H1 (cell line): ENCODE data around the gene SLIT2. TPM values are rescaled to one million over a fixed set of nuclear protein-coding genes. Genes with fewer than 3 reads are reported as not detected.

Source experiments
- CTCF ChIA-PET: fragments of 300-600 bp; sonication (Branson Sonifier 250); formaldehyde crosslinking; loops from one replicate; lab custom pipeline; 2021; ENCODE audit not compliant: partially characterized antibody; lab: Charles Lee
- POLR2A ChIA-PET: fragments of 300-600 bp; sonication (Branson Sonifier 250); formaldehyde crosslinking; loops from one replicate; lab custom pipeline; 2021; ENCODE audit warnings: inconsistent platforms; ENCODE audit not compliant: partially characterized antibody; lab: Charles Lee
- DNase-seq, 2 experiments: peaks; one replicate each; pipeline versions ENCODE4 v3.0.0 to v3.0.0-alpha.2; 2010 to 2022; ENCODE audit warnings: low spot score in 2 of 2, low read depth in 1 of 2, mixed read lengths in 1 of 2
- FAIRE-seq: peaks from 2 replicates; lab custom pipeline; 2011; peaks lifted over from hg19 to GRCh38; lab: Jason Lieb, UNC
- H2AFZ ChIP-seq: 2 replicates; pipeline ENCODE4 v1.8.1; 2012; ENCODE audit warnings: low read length, inconsistent platforms
- H2AK5ac ChIP-seq: 2 replicates; pipeline ENCODE4 v1.6.1; 2013; ENCODE audit warnings: low read depth, low read length
- H2BK120ac ChIP-seq: replicated peaks from 2 replicates; pipeline ENCODE3; 2013; ENCODE audit warnings: low read depth, low read length, inconsistent platforms
- H2BK12ac ChIP-seq: 2 replicates; pipeline ENCODE4 v1.6.1; 2013; ENCODE audit warnings: low read depth, low read length
- H2BK15ac ChIP-seq: 2 replicates; pipeline ENCODE4 v1.6.1; 2013; ENCODE audit warnings: low read length
- H2BK20ac ChIP-seq: 2 replicates; pipeline ENCODE4 v1.6.1; 2013; ENCODE audit warnings: low read length
- H2BK5ac ChIP-seq: 2 replicates; pipeline ENCODE4 v1.6.1; 2013; ENCODE audit warnings: low read depth, low read length
- H3K14ac ChIP-seq: 2 replicates; pipeline ENCODE4 v1.6.1; 2013; ENCODE audit warnings: inconsistent platforms; ENCODE audit not compliant: insufficient read length
- H3K18ac ChIP-seq: 2 replicates; pipeline ENCODE4 v1.6.1; 2013; ENCODE audit warnings: low read length; ENCODE audit errors: extremely low read depth
- H3K23ac ChIP-seq: 2 replicates; pipeline ENCODE4 v1.6.1; 2013; ENCODE audit warnings: inconsistent platforms; ENCODE audit not compliant: insufficient read length
- H3K23me2 ChIP-seq: 2 replicates; pipeline ENCODE4 v1.6.1; 2013; ENCODE audit warnings: low read depth, low read length
- H3K27ac ChIP-seq: 2 replicates; pipeline ENCODE4 v1.6.1; 2011; ENCODE audit warnings: low read depth, low read length, inconsistent platforms
- H3K27me3 ChIP-seq, 4 experiments: replicated peaks in 1 of 4; 1 replicate in 1 of 4; 2 replicates in 3 of 4; pipeline versions ENCODE4 v1.6.1 to v1.8.1; 2011 to 2013; ENCODE audit warnings: low read length in 3 of 4, mild to moderate bottlenecking in 3 of 4, inconsistent platforms in 2 of 4, mixed read lengths in 2 of 4, moderate library complexity in 1 of 4; ENCODE audit not compliant: control insufficient read depth in 3 of 4, insufficient read depth in 3 of 4; ENCODE audit errors: extremely low read depth in 1 of 4
- H3K36me3 ChIP-seq, 4 experiments: 2 replicates each; pipeline versions ENCODE4 v1.6.1 to v1.8.1; 2011 to 2013; ENCODE audit warnings: mild to moderate bottlenecking in 4 of 4, low read length in 3 of 4, moderate library complexity in 2 of 4, control low read depth in 1 of 4, inconsistent platforms in 1 of 4; ENCODE audit not compliant: insufficient read depth in 4 of 4, control insufficient read depth in 2 of 4
- H3K4ac ChIP-seq: replicated peaks from 2 replicates; pipeline ENCODE3; 2013; ENCODE audit warnings: low read length, low read depth, mixed read lengths, inconsistent platforms; ENCODE audit not compliant: insufficient read length
- H3K4me1 ChIP-seq, 4 experiments: replicated peaks in 1 of 4; 1 replicate in 1 of 4; 2 replicates in 3 of 4; pipeline versions ENCODE4 v1.6.1 to v1.8.1; 2011 to 2013; ENCODE audit warnings: low read length in 3 of 4, inconsistent platforms in 2 of 4, mixed read lengths in 1 of 4; ENCODE audit not compliant: insufficient read depth in 4 of 4, control insufficient read depth in 3 of 4
- H3K4me2 ChIP-seq, 2 experiments: 2 replicates each; pipeline versions ENCODE4 v1.6.1 to v1.8.1; 2011 to 2013; ENCODE audit warnings: low read depth in 2 of 2, low read length in 2 of 2, control low read depth in 1 of 2, inconsistent platforms in 1 of 2, mild to moderate bottlenecking in 1 of 2; ENCODE audit not compliant: insufficient read depth in 1 of 2
- H3K4me3 ChIP-seq, 4 experiments: fragments of 200-600, 300-600 bp in 1 of 4; sonication (generic), shearing (Covaris generic), sonication (Bioruptor Twin) in 1 of 4; 2 replicates each; pipeline versions ENCODE4 v1.5.1 to v1.8.1; 2011 to 2016; ENCODE audit warnings: low read length in 4 of 4, low read depth in 3 of 4, control low read depth in 2 of 4, inconsistent platforms in 2 of 4, mild to moderate bottlenecking in 2 of 4, mixed read lengths in 1 of 4, moderate library complexity in 1 of 4; ENCODE audit not compliant: insufficient read depth in 2 of 4; ENCODE audit errors: extremely low read depth in 1 of 4
- H3K56ac ChIP-seq: replicated peaks from 2 replicates; pipeline ENCODE3; 2013; ENCODE audit warnings: low read depth, mild to moderate bottlenecking, mixed read lengths, low read length, inconsistent platforms; ENCODE audit not compliant: insufficient read length
- H3K79me1 ChIP-seq: 2 replicates; pipeline ENCODE4 v1.6.1; 2013; ENCODE audit warnings: low read depth, low read length, control low read depth
- H3K79me2 ChIP-seq, 2 experiments: 2 replicates each; pipeline versions ENCODE4 v1.6.1 to v1.8.1; 2012 to 2013; ENCODE audit warnings: low read length in 2 of 2, mild to moderate bottlenecking in 2 of 2, inconsistent platforms in 1 of 2; ENCODE audit not compliant: insufficient read depth in 2 of 2, control insufficient read depth in 1 of 2
- H3K9ac ChIP-seq, 4 experiments: replicated peaks in 1 of 4; 1 replicate in 1 of 4; 2 replicates in 3 of 4; pipeline versions ENCODE4 v1.6.1 to v1.8.1; 2011 to 2013; ENCODE audit warnings: low read depth in 3 of 4, low read length in 3 of 4, control low read depth in 2 of 4, mild to moderate bottlenecking in 2 of 4, moderate library complexity in 2 of 4, inconsistent platforms in 1 of 4; ENCODE audit errors: extremely low read depth in 1 of 4
- H3K9me3 ChIP-seq, 2 experiments: 2 replicates each; pipeline versions ENCODE4 v1.6.1 to v1.8.1; 2012 to 2013; ENCODE audit warnings: mild to moderate bottlenecking in 2 of 2, moderate library complexity in 2 of 2, control low read depth in 1 of 2, inconsistent platforms in 1 of 2, low read depth in 1 of 2, low read length in 1 of 2, mixed read lengths in 1 of 2; ENCODE audit not compliant: insufficient read depth in 2 of 2
- H4K20me1 ChIP-seq, 2 experiments: replicated peaks in 1 of 2; 2 replicates each; pipeline versions ENCODE3 to v1.8.1; 2011 to 2013; ENCODE audit warnings: inconsistent platforms in 2 of 2, low read length in 2 of 2, mild to moderate bottlenecking in 1 of 2; ENCODE audit not compliant: insufficient read depth in 2 of 2, control insufficient read depth in 1 of 2
- H4K5ac ChIP-seq: 2 replicates; pipeline ENCODE4 v1.6.1; 2013; ENCODE audit warnings: low read length, low read depth, mixed read lengths, inconsistent platforms; ENCODE audit not compliant: insufficient read length
- H4K8ac ChIP-seq: 2 replicates; pipeline ENCODE4 v1.8.0; 2013; ENCODE audit warnings: mild to moderate bottlenecking, moderate library complexity, low read length, inconsistent platforms; ENCODE audit not compliant: insufficient read depth; ENCODE audit errors: extremely low read depth
- H4K91ac ChIP-seq: replicated peaks from 2 replicates; pipeline ENCODE3; 2013; ENCODE audit warnings: low read length, mixed read lengths, inconsistent platforms; ENCODE audit not compliant: insufficient read length
- GABPA ChIP-seq: IDR thresholded peaks from 2 replicates; pipeline ENCODE4 v1.6.1; 2011; ENCODE audit warnings: mild to moderate bottlenecking, low read length, moderate library complexity, borderline replicate concordance; ENCODE audit not compliant: insufficient read depth
- POU5F1 ChIP-seq: IDR thresholded peaks from 2 replicates; pipeline ENCODE4 v1.6.1; 2011; ENCODE audit warnings: low read depth, mild to moderate bottlenecking, low read length, moderate library complexity
- SIRT6 ChIP-seq: IDR thresholded peaks from one replicate; pipeline ENCODE4 v1.7.1; 2012; ENCODE audit warnings: low read length, inconsistent platforms
- polyA plus RNA-seq, 7 experiments: library from polyadenylated mRNA; depleted of rRNA in 3 of 7; stranded (reverse) in 5 of 7; unstranded in 2 of 7; fragments of >200 nt in 5 of 7; fragments of 200-250 nt in 2 of 7; gene quantifications; 1 replicate in 5 of 7; 2 replicates in 1 of 7; 4 replicates in 1 of 7; pipeline versions ENCODE4 v1.2.1 to v1.2.3, GENCODE V29; 2011 to 2013; ENCODE audit warnings: missing spikeins in 2 of 7, mixed read lengths in 2 of 7
- total RNA-seq: library from RNA; stranded (reverse); fragmentation: NEBNext Ultra II Directional; extraction: Animal tissue kit (Norgen Biotek cat#: 25700); gene quantifications from 2 replicates; pipeline ENCODE4 v1.2.1, GENCODE V29; 2021
- TF ChIP-seq, protein P1 (sequence below): IDR thresholded peaks from 2 replicates; pipeline ENCODE4 v1.6.1; 2011; ENCODE audit warnings: low read depth, mild to moderate bottlenecking, low read length; ENCODE audit not compliant: insufficient read depth

The SLIT2 gene
- total and polyA plus RNA-seq, 2 of the 8 experiments (the other 6 are each of a cell fraction or from before 2014, with no cell fraction given) = 2.0 to 13.7 TPM

DNA sequence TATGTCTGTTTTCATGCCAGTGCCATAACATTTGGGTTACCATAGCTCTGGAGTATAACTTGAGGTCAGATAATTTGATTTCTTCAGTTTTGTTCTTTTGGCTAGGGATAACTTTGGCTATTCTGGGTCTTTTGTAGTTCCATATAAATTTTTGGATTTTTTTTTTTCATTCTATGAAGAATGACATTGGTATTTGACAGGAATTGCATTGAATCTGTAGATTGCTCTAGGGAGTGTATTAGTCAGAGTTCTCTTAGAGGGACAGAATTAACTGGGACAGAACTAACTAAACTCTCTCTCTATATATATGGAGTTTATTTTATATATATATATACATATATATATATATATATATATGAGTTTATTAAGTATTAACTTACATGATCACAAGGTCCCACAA lies 32.2 kb upstream of the SLIT2 start:
- Histone ChIP-seq H2BK15ac (no peak overlapping the region), H3K18ac (no peak overlapping the region), H4K20me1 (no peaks in the 10 kb centered on the region), H3K4me3 (no peak overlapping the region), H2AK5ac (no peak overlapping the region), H3K14ac (no peak overlapping the region), H3K27me3 (no peaks in the 10 kb centered on the region), H3K4me1 (no peaks in the 10 kb centered on the region), H4K5ac (no peak overlapping the region), H4K8ac (no peak overlapping the region), H3K79me1 (no peaks in the 10 kb centered on the region), H2BK5ac (no peak overlapping the region), H3K79me2 (no peaks in the 10 kb centered on the region), H3K36me3 (no peaks in the 10 kb centered on the region), H2BK20ac (no peak overlapping the region), H3K23me2 (no peaks in the 10 kb centered on the region), H2BK12ac (no peak overlapping the region), H2AFZ (no peak overlapping the region), H3K4me2 (no peak overlapping the region), H3K56ac (no peak overlapping the region), H3K9ac (no peak overlapping the region), H3K4ac (no peak overlapping the region), H3K9me3 (no peaks in the 10 kb centered on the region), H4K91ac (no peak overlapping the region), H2BK120ac (no peak overlapping the region), H3K23ac (no peak overlapping the region), H3K27ac (no peak overlapping the region)
- FAIRE-seq (no peak), DNase-seq (no peak)
- CTCF ChIA-PET = no interaction called here
- POLR2A ChIA-PET = no interaction called here
- TF ChIP-seq, protein P1, sequence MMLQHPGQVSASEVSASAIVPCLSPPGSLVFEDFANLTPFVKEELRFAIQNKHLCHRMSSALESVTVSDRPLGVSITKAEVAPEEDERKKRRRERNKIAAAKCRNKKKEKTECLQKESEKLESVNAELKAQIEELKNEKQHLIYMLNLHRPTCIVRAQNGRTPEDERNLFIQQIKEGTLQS = no peak
- TF ChIP-seq SIRT6 (no peak), POU5F1 (no peak), GABPA (no peak)
